HS-5 (cell line): Measurements from ENCODE around the gene PPM1L.
A peak's percentile ranks its signal among the peaks of the same experiment; 100 is the strongest.

Source experiments
- DNase-seq: peaks from one replicate; pipeline ENCODE4 v3.0.0-alpha.2; 2012; ENCODE audit warnings: low read depth

The PPM1L gene

DNA sequence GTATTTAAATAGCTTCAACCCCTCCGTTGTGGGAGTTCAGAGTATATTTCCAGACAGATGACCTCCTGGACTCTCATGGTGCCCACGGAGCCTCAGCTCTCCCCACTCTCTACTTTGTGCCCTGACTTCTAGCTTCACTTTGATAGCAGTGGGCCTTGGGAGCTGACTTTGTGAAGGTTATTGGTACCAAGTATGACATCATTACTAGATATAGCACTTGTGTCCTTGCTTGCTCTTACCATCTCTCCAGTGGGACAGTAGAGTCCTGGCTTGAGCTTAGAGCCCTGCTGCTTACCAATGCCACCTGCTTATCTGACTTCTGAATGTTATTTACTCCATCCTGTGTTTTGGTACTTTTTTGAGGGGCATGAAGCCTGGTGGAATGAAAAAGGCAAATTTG, 53.4 kb downstream of the PPM1L start:
- DNase-seq: no peak

DNA sequence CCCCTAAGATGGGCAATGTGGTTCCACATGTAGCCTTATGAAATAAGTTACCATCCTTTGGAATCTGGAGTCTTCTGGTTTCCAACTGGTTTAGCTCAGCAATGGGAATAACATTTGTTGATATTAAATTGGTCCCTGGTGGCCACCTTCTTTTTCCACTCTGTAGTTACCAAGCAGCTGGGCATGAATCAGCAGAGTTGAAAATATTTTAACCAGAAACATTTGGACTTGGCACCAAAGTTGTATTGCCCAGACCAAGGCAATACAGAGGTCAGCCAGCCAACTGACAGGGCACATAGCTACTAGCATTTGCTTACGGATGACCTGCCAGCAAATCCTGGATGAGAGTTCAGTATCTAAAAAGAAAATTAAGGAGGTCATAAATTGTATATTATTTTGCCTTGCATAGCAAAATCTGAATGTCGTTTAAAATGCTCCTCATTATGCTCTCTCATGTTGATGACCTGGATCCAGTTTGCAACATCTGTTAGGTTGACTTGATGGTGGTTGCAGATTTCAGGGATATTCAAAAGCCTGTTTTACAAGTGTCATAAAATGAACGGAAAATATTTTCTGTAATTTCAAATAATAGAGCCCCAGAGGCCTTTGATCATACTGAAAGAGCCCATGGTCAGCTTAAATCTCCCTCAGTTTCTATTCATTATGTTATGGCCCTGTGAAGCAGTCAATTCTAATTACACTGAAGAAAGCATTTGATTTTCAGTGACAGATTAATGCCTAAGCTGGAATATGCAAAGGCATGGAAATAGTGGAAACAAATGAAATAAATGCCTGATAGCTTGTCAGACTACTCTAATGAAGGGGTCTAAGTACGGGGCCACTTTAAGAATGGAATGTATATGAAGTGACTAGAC, 54.6 kb downstream of the PPM1L start:
- DNase-seq: peak; percentile 52

DNA sequence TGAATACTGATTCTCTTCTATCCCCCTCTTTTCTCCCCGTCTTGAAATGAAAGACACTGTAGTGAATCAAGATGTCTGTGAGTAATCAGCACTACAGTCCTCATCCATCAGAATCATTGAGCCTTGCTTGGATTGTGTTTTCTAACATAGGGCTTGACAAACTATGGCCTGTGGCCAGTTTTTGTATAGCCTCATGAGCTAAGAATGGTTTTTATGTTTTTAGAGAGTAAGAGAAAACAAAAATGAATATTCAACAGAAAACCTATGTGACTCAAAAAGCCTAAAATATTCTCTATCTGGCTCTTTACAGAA, 55.2 kb downstream of the PPM1L start:
- no peak for DNase-seq

DNA sequence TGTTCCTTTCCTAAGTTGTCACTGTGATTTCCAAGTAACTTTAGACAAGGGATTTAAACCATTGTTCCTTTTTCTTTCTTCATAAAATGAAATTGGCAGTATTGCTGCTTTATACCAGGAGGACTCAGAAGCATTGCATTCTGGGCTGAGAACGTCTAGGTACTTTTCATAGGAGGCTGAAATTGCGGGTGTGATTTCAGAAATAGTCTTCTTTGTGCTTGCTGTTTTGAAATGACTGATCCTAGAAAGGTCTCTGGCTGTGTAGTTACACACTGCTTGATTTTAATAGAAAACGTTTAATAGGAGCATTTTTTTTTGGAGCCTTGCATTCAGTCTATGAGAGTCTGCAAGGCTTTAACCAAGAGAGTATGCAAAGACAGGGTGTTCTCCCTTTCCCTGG, 56.3 kb downstream of the PPM1L start:
- no peak for DNase-seq

GRCh38 chr3:160815280-160815679, 59.2 kb downstream of the PPM1L start:
- DNase-seq: no peak

- DNase-seq: no peak
These were observed 64.0 kb downstream of the PPM1L start for GRCh38 chr3:160820022-160820421.

GRCh38 chr3:160820430-160820829, 64.4 kb downstream of the PPM1L start:
- no peak for DNase-seq

DNA sequence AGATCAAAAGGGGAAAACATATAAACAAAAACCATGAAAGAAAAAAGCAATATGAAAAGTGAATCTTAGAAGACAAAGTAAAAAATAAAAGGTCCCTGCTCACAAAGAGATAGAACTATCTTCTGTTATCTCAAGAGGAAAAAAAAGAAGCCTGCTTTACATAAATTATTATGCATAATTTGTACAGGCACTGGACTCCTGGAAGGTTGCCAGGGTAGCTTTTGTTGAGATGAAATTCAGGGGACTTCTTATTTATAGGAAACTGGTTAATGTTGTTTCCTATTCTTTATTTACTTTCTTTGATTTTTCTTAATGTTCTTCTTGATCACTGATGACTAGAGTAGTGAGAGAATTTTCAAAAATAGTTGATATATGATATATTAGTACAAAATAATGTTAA, 66.9 kb downstream of the PPM1L start:
- no peak for DNase-seq

GRCh38 chr3:160825311-160825800, 69.3 kb downstream of the PPM1L start:
- no peak for DNase-seq

DNA sequence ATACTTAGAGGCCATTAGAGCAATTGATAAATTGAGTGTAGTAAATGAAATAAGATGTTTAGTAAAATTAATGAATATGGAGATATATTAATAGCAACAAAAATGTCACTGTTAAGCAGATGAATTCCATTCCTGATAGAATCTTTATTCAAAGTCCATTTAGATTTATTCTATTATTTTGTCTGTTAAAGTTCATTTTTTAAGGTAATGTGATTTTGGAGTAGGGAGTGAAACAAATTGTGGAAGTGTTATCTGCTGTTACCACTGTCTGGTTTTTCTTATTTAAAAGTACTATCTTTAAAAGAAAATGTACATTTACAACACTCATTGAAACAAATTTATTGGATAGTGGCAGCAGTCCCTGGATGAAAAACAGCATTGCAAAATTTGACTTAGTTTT, 70.4 kb downstream of the PPM1L start:
- DNase-seq: no peak

DNA sequence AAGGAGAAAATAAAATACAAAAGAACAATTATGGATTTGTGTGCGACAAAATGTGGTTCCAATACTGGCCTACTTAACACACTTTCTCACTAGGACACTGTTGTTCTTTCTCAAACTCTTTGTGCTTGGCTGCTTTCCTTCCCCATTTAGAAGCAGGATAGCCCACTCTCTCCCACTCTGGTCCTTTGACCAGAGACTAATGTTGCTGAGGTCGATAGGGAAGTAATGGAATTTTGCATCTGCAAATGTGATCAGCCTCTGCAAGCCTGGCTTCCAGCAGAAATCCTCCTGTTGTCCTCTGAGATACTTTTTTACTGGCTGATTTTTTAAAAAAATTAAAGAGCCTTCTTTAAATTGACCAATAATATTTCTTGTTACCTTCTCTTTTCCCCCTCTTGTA, 71.0 kb downstream of the PPM1L start:
- DNase-seq: no peak

DNA sequence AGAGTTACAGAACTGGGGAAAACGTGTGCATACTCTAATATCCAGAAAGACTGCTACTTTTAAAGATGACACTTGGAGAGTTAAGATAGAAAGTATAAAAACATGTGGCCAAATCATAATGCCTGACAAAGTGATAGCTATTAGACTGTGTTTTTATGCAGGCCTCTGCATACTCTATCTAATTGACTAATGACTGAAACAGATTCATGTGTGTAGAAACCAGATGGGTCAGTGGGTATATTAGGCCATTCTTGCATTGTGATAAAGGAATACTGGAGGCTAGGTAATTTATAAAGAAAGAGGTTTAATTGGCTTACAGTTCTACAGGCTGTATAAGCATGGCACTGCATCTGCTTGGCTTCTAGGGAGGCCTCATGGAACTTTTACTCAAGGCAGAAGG, 71.5 kb downstream of the PPM1L start:
- no peak for DNase-seq

DNA sequence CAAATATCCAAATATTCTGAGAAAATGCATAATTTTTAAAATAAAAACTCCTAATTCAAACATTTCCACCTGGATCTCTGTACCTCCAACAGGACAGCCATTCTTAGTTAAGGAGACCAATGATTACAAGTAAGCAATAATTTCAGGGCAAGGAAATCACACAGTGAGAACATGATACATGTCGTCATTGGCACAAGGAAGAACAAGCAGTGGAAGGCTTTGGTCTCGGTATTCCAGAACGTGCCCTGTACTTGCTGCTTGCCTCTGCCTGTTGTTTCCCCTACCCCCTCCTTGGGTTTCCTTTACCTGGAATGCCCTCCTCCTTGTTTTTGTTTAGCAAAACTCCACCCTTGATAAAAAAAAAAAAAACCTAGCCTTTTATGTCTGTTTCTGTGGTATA, 72.8 kb downstream of the PPM1L start:
- DNase-seq: no peak

DNA sequence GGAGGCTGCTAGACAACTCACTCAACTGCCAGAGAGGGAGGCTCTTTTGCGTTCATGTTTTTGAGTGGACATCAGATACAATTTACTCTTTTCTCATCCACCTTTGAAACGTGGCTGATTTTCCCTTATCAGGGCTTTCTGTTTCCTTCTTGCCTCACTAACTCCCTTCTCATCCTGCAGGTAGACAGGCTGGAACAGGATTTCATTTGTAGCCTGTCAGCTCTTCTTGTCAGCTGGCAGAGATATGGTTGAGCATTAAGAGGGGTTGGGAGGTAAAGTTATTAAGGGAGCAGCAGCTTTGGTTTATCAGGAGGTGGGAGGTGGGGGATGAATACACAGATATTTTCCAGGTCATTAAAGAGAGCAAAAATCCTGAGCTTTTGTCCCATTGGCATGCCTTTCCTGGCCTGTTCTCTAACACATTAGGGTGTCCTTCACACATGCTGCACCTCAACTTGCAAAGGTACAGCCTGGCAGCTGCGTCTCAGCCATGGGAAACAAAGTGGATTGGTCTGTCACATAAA, 73.5 kb downstream of the PPM1L start:
- no peak for DNase-seq

GRCh38 chr3:160830796-160831195, 74.8 kb downstream of the PPM1L start:
- no peak for DNase-seq

GRCh38 chr3:160831401-160831800, 75.4 kb downstream of the PPM1L start:
- DNase-seq: no peak

GRCh38 chr3:160837394-160837980, 81.5 kb downstream of the PPM1L start:
- no peak for DNase-seq

GRCh38 chr3:160840590-160840989, 84.6 kb downstream of the PPM1L start:
- no peak for DNase-seq

DNA sequence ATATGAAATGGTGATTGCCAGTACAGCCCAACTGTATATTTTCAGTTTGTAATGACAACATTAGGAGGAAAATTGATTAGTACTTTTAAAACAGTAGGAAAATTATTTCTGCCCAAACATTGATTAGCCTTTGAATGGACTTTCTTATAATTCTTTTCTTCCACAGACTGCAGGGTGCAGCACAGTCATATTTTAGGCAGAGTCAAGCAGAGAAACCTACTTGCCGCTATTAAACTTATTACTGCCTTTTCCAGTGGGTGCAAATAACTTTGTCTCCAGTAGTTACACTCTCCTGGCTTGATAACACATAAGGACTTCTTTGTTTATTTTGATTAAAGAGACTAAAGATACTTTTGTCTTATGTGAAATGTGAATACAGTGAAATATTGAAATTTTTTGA, 85.4 kb downstream of the PPM1L start:
- DNase-seq: no peak

DNA sequence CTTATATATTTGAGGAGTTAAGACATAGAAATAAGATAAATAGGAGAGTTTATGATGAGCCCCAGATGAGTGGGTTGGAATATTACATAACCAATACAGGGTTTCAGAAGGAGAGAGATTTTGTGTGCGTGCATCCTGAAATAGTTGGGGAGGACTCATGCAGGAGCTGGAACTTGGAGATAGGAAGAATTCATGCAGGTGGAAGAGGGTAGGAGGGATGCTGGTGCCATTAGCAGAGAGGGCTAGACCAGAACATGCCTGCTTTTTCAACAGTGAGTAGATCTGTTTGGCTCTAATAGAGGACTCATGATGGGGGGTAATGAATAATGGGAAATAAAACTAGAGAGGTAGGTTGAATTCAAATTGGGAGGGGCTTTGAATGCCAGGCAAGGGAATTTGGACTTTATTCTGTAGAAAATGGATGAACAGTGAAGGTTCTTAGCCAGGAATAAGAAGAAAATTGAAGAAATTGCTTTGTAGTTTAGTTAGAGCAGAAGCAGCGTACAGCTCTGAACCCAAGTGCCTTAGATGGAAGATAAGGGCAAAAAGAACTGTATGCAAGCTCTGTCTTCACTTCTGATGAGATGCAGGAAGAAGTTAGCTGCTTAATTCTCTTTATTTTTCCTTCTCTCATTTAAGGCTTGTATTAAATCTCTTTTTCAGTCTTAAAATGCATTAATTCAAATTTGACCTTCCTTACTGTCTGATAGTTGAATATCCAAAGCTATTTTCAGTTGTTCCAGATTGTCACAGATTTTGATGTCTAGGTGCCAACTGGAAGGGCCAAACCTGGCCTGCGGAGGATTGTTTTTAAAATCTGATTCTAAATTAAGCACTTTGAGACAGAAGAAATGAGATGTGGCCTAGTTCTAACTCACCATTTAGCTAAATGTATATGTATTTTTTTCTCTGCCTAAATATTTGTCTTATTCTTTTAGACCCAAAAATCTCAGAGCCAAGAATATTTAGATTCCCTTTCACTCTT, 86.3 kb downstream of the PPM1L start:
- DNase-seq: no peak

DNA sequence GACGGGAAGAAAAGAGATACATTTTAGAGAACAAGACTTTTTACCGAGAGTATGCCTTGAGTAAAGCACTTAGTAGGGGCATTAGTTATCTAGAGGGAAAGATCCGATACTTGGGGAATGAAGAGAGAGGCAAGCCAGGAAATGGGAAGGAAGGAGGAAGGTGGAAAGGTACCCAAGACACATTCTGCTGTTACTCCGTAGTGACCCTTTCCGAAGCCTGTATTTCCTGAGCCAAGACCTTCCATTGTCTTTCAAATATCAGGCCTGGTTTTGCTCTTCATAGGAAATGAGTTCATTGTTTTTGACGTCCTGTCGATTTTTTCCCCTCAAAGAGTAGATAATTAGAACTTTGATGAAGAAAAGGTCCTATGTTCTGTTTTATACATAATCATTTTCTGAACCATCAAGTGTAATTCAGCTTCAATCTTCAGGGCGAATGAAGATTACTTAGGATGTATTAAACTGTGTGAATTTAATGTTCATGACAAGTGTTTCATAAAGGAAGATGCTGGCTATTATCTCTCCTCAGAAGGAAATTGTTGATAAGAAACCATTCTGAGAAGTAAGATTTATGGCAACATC, 95.7 kb downstream of the PPM1L start:
- DNase-seq: no peak

GRCh38 chr3:160852856-160853255, 96.8 kb downstream of the PPM1L start:
- no peak for DNase-seq
